Measurements from ENCODE around the gene C1orf226. TPM values are rescaled to one million over a fixed set of nuclear protein-coding genes. Genes with fewer than 3 reads are reported as not detected.

Gene C1orf226
- total RNA-seq, 2 donors from 2014 or later: 1.3 to 4.0 TPM

GRCh38 chr1:162387226-162388082, 5.9 kb downstream of the C1orf226 start:
- no peak for DNase-seq

GRCh38 chr1:162388083-162388594, 6.6 kb downstream of the C1orf226 start:
- 64 to 79% methylated on average over 8 of the region's 8 CpGs for WGBS, 2 donors
- no peak overlapping the region for H3K4me3 ChIP-seq
- TF ChIP-seq POLR2A (IDR thresholded peaks at IDR 0.05) (no peak), CTCF (IDR thresholded peaks at IDR 0.05) (no peak)
- ATAC-seq (no peak), DNase-seq (no peak)
- no peaks in the 10 kb centered on the region for H3K9me3 ChIP-seq
- H3K27me3 ChIP-seq: no peaks in the 10 kb centered on the region
- intact Hi-C loops (cut with DNase I): loop anchor here (5.0 kb wide), 1 partner anchor 331 kb away; no protein-coding TSS in a partner anchor
- H3K4me1 ChIP-seq: no peaks in the 10 kb centered on the region
- H3K36me3 ChIP-seq (replicated peaks in 1 of 2; ENCODE audit: insufficient read depth in 1 of 2, low read depth in 2 of 2): no peaks in the 10 kb centered on the region
- no peak overlapping the region for H3K27ac ChIP-seq

More at GRCh38 chr1:162387226-162388082, 5.9 kb downstream of the C1orf226 start:
- intact Hi-C loops (cut with DNase I): loop anchor here (5.0 kb wide), 1 partner anchor 330 kb away; no protein-coding TSS in a partner anchor
- H3K9me3 ChIP-seq: no peaks in the 10 kb centered on the region
- 75 to 76% methylated on average over 19 to 20 of the region's 20 CpGs for WGBS, 2 donors
- no peak overlapping the region for H3K4me3 ChIP-seq
- no peak for ATAC-seq
- H3K27ac ChIP-seq: no peak overlapping the region
- no peaks in the 10 kb centered on the region for H3K36me3 ChIP-seq (replicated peaks in 1 of 2; ENCODE audit: insufficient read depth in 1 of 2, low read depth in 2 of 2)
- TF ChIP-seq POLR2A (IDR thresholded peaks at IDR 0.05) (no peak), CTCF (IDR thresholded peaks at IDR 0.05) (no peak)
- H3K4me1 ChIP-seq: no peaks in the 10 kb centered on the region
- H3K27me3 ChIP-seq: no peaks in the 10 kb centered on the region

DNA sequence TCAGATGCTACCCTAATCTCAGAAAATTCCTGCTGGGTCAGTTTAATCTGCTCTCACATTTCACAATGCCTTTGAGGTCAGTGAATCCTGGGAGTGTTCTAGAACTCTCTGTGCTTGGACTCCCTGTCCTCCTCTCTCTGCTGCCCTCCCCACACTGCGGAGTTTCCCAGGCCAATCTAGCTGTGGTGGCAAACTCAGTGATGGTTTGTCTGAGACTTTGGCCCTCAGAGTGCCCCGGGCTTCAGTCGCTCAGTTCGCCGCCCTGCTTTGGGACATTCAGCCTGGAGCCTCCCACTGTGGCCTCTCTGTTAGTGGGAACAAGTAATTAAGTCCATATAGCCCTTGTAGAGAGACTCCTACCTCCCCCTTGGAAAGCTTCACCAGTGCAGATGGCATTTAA, 7.1 kb downstream of the C1orf226 start:
- no peaks in the 10 kb centered on the region for H3K27me3 ChIP-seq
- no peak overlapping the region for H3K27ac ChIP-seq
- 80 to 81% methylated on average over 4 to 5 of the region's 5 CpGs for WGBS, 2 donors
- no peak overlapping the region for H3K4me3 ChIP-seq
- TF ChIP-seq POLR2A (IDR thresholded peaks at IDR 0.05) (no peak), CTCF (IDR thresholded peaks at IDR 0.05) (no peak)
- no peak for ATAC-seq
- no peaks in the 10 kb centered on the region for H3K4me1 ChIP-seq
- no peak for DNase-seq
- H3K9me3 ChIP-seq: no peaks in the 10 kb centered on the region
- intact Hi-C loops (cut with DNase I): loop anchor here (5.0 kb wide), 1 partner anchor 331 kb away; no protein-coding TSS in a partner anchor
- H3K36me3 ChIP-seq (replicated peaks in 1 of 2; ENCODE audit: insufficient read depth in 1 of 2, low read depth in 2 of 2): no peaks in the 10 kb centered on the region

DNA sequence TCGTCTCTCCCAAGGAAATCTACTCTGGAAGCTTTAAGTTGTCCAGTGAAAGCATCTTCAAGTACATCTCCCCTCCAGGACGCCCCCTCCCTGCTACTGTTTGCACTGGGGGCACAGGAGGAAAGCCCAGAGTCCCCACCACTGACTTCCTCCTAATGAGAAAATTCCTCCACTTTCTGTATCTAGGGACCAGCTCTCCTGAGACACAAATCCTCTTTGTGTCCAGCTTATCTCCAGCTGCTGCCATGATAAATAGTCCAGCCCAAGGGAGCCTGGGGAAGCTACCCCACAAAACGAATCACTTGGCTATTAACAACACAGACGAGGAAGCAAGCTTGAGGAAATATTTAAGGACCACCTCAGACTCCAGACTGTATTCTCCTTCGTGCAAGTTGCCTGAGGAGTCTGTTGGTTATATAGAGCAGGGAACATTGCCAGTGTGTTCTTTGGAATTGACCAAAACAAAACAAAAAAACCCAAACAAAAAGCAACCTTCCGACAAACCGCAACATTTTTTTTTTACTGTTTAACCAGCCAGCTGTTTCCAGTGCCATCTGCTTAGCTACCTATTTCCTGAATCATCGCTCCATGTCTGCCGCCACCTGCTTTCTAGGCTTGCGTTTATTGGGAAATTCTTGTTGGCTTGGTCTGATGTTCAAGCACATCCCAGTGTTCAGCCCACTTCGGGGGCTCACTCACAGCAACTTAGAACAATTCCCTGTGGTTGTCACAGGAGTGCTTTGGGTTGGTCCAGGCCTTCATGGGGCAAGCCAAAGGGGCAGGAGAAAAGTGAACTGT, 7.7 kb downstream of the C1orf226 start:
- no peak for ATAC-seq
- H3K36me3 ChIP-seq (replicated peaks in 1 of 2; ENCODE audit: insufficient read depth in 1 of 2, low read depth in 2 of 2): no peaks in the 10 kb centered on the region
- no peak overlapping the region for H3K4me3 ChIP-seq
- TF ChIP-seq POLR2A (IDR thresholded peaks at IDR 0.05) (no peak), CTCF (IDR thresholded peaks at IDR 0.05) (no peak)
- no peak overlapping the region for H3K27ac ChIP-seq
- no peaks in the 10 kb centered on the region for H3K4me1 ChIP-seq
- intact Hi-C loops (cut with DNase I): loop anchor here (5.0 kb wide), 1 partner anchor 332 kb away; no protein-coding TSS in a partner anchor
- no peaks in the 10 kb centered on the region for H3K27me3 ChIP-seq
- H3K9me3 ChIP-seq: no peaks in the 10 kb centered on the region
- WGBS, 2 donors: 52 to 53% methylated on average over 11 of the region's 11 CpGs
- DNase-seq: no peak
